ENCODE measurements around the gene ZBTB11.
"Not testable (repeated sequence)": the region's sequence is repeated elsewhere in the genome, so short reads cannot be mapped to it uniquely, and the experiment has no call there.

The ZBTB11 gene

DNA sequence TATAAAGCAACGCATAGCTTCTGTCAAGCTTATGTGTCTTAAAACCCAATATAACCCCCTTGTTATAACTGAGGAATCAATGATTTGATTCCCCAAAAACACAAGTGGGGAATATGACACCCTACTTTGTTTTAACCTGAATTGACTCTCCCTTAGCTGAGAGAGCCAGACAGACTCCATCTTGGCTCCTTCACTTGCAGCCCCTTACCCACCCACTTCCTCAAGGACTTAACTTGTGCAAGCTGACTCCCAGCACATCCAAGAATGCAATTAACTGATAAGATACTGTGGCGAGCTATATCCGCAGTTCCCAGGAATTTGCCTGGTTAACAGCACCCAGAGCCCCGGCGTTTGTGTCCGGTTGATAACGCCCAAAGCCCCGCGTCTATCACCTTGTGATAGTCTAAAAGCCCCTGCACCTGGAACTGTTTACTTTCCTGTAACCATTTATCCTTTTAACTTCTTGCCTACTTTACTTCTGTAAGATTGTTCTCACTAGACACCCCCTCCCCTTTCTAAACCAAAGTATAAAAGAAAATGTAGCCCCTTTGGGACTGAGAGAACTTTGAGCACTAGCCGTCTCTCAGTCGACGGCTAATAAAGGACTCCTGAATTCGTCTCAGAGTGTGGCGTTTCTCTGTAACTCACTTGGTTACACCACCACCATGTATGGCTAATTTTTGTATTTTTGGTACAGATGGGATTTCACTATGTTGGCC, 35.4 kb downstream of the ZBTB11 start:
- not testable (repeated sequence) for DNase-seq

DNA sequence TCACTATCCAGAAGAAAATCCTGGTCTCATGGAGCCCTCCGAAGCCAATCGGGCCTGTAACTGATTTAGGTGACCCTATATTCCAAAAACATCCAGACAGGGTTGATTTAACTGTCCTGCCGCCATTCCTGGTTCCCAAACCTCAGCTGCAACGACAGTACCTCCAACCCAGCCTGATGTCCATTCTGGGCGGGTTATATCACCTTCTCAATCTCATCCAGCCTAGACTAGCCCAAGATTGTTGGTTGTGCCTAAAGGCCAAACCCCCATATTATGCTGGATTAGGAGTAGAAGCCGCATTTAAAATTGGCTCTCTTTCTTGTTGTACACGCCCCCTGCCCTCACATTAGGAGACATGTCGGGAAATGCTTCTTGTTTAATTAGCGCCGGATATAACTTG, 36.7 kb downstream of the ZBTB11 start:
- no peak for DNase-seq

DNA sequence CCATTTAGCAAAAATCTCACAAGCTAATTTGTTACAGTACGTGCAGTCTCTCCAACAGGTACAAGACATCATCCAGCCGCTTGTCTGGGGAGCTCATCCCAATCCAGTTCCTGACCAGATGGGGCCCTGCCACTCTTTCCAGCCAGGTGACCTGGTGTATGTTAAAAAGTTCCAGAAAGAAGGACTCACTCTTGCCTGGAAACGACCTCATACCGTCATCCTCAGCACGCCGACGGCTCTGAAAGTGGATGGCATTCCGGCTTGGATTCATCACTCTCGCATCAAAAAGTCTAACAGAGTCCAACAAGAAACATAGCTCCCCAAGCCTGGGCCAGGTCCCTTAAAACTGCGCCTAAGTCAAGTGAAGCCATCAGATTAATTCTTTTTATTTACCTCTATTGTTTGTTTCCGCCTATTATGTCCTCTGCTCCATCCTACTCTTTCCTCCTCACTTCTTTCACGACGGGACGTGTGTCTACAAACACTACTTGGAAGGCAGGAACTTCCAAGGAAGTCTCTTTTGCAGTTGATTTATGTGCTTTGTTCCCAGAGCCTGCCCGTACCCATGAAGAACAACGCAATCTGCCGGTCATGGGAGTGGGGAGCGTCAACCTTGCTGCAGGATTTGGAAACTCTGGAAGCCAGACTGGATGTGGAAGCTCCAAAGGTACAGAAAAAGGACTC, 37.5 kb downstream of the ZBTB11 start:
- DNase-seq, result no peak

GRCh38 chr3:101638261-101638745, 38.6 kb downstream of the ZBTB11 start:
- DNase-seq, result no peak

DNA sequence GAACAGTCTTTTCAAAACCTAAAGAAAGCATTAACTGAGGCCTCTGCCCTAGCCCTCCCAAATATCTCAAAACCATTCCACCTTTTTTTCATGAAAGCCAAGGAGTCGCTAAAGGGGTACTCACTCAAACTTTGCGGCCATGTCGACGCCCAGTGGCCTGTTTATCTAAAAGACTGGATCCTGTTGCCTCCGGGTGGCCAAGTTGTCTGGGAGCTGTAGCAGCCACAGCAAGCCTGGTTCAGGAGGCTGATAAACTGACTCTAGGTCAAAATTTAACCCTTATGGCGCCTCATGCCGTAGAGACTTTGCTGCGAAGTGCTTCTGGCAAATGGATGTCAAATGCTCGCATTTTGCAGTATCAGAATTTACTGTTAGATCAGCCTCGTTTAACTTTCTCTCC, 39.5 kb downstream of the ZBTB11 start:
- DNase-seq, result no peak

- no peak for DNase-seq
These were observed 40.8 kb downstream of the ZBTB11 start for GRCh38 chr3:101635954-101636798.

DNA sequence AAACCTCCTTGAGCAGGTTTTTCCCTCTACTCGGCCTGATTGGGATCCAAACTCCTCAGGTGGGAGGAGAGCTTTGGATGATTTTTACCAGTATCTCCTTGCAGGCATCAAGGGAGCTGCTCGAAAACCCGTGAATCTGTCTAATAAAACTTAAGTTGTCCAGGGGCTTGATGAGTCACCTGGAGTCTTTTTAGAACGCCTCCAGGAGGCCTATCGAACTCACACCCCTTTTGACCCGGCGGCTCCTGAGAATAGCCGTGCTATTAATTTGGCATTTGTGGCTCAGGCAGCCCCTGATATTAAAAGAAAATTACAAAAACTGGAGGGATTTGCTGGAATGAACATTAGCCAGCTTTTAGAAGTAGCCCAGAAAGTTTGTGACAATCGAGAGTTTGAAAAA, 41.6 kb downstream of the ZBTB11 start:
- no peak for DNase-seq

DNA sequence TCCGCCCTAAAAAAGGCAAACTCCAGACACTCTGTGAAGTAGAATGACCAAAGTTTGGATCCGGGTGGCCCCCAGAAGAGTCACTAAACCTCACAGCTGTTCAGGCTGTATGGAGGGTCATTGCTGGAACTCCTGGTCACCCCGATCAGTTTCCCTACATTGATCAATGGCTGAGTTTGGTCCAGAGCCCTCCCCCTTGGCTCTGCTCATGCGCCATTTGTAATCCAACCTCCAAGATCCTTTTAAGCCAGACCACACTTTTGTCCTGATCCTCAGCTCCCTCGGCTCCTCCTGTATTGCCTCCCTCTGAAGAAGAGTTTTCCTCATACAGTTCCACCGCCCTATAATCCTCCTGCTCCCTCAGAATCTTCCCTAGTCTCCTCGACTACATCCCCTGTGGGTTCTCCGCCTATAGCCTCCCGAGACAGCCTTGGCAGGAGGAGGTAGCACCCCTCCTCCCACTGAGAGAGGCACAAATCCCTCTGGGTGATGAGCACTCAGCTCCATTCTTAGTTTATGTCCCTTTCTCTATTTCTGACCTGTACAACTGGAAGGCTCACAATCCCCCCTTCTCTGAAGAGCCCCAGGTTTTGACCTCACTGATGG, 42.2 kb downstream of the ZBTB11 start:
- DNase-seq, result no peak

DNA sequence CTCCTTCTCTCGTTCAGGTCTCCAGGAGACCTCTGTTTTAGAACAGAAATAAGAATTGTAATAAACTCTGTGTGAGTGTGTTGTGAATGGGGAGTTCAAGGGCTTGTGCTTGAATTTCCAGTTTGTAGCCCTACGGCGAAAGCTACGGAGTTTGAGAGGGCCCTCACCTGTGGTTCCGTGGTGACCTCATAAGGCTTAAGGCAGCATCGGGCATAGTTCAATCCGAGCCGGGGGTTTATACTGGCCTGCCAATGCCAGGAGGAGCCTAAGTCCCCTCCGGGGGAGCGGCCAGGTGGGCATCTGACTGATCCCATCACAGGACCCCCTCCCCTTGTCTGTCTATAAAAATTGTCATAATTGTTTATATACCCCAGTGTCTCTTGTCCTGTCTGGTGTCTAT, 43.7 kb downstream of the ZBTB11 start:
- DNase-seq, result no peak

GRCh38 chr3:101632586-101632985, 44.3 kb downstream of the ZBTB11 start:
- DNase-seq, result no peak

GRCh38 chr3:101631959-101632358, 45.0 kb downstream of the ZBTB11 start:
- DNase-seq, result not testable (repeated sequence)

GRCh38 chr3:101631098-101631796, 45.7 kb downstream of the ZBTB11 start:
- DNase-seq, result no peak

DNA sequence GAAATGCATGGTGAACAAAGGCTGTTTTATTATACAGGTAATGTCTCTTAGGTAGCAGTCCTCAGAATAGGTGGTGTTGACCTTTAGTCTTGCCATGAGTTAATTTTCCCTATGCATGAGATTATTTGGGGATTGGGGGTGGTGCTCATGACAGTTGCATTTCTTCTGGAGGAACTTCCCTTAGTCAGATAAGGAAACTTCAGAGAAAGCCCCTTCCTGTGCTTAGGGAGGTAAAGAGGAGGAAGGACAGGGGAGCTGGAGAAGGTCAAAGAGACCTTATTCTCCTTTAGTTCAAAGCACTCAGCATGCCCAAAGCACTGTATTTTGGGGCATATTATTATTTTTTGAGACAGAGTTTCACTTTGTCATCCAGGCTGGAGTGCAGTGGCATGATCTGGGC, 47.7 kb downstream of the ZBTB11 start:
- DNase-seq, result no peak

DNA sequence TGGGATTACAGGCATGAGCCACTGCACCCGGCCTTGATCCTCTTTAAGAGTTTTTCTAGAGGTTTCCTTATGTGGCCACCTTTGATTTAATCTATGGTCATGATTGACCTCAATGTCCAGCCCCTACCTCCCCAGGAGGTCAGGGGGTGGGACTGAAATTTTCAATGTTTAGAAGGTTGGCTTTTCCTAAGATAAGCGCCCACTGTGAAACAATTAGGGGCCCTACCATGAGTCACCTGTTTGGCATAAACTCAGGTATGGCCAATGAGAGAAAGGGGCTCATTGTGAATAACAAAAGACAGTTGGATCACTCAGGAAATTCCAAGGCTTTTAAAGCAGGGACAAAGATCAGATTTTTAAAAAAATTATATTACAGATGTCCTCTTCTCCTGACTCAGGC, 51.1 kb downstream of the ZBTB11 start:
- DNase-seq, result no peak

GRCh38 chr3:101624857-101625256, 52.1 kb downstream of the ZBTB11 start:
- no peak for DNase-seq

DNA sequence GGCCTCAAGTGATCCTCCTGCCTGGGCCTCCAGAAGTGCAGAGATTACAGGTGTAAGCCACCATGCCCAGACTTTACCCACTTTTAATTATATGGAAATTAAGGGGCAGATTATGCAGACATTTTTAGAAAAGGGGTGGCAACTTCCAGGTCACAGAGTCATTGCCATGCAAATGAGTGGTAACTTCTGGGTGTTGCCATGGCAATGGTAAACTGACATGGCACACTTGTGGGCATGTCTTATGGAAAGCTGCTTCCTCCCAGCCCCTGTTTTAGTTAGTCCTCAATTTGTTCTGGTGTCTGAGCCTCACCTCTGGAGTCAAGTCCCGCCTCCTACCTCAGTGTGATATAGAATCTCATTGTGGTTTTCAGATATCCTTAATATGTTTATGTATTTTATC, 53.3 kb downstream of the ZBTB11 start:
- DNase-seq, result no peak

GRCh38 chr3:101619734-101620133, 57.2 kb downstream of the ZBTB11 start:
- DNase-seq, result no peak

GRCh38 chr3:101618726-101619125, 58.2 kb downstream of the ZBTB11 start:
- no peak for DNase-seq

- DNase-seq, result no peak
These were observed 59.5 kb downstream of the ZBTB11 start for GRCh38 chr3:101617478-101617877.

DNA sequence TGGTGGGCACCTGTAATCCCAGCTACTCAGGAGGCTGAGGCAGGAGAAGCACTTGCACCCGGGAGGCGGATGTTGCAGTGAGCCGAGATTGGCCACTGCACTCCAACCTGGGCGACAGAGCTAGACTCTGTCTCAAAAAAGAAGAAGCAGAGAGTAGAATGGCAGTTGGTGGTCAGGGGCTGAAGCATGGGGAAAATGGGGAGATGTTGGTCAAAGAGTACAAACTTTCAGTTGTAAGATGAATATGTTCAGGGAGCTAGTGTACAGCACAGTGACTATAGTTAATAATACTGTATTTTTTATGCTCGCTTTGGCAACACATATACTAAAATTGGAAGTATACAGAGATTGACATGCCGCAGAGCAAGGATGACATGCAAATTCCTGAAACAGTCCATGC, 61.4 kb downstream of the ZBTB11 start:
- DNase-seq, result no peak

GRCh38 chr3:101613014-101613413, 63.9 kb downstream of the ZBTB11 start:
- not testable (repeated sequence) for DNase-seq

DNA sequence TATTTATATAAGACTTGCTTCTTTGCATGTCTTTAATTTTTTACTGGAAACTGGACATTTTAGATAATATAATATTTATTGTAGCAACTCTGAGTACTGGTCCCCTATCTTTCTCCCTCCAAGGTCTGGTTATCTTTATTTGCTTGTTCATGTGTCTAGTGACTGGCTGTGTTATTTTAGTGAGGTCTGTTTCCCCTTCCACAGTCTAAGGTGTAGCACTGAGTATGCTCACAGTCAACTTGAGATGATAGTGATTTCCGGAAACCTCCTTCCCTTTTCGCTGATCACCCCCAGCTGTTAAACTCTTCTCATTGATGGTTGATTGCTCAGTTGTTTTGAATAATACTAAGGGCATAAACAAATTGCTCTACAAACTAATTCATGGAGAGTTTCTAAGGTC, 65.9 kb downstream of the ZBTB11 start:
- DNase-seq, result no peak

- DNase-seq, result not testable (repeated sequence)
These were observed 71.5 kb downstream of the ZBTB11 start for GRCh38 chr3:101605398-101605797.
